Gastrocnemius medialis (tissue), 4 donors: ENCODE data around the gene YIF1A.

Source experiments
- POLR2A ChIP-seq, 2 donors: fragments of 450-650 bp; IDR thresholded peaks; one replicate each; pipeline ENCODE4 v1.6.1; 2017; ENCODE audit warnings: antibody characterized with exemption in 2 of 2, mild to moderate bottlenecking in 2 of 2, moderate library complexity in 2 of 2
- TF ChIP-seq, protein P1 (sequence below), 5 experiments: fragments of 450-650 bp in 3 of 5; fragments of 200-600 bp in 2 of 5; sonication (generic) in 2 of 5; IDR thresholded peaks in 4 of 5; conservative IDR thresholded peaks in 1 of 5; 1 replicate in 4 of 5; 2 replicates in 1 of 5; pipeline ENCODE4 v1.5.1; 2016 to 2019; ENCODE audit warnings: antibody characterized with exemption in 5 of 5, mild to moderate bottlenecking in 3 of 5, moderate library complexity in 3 of 5

DNA sequence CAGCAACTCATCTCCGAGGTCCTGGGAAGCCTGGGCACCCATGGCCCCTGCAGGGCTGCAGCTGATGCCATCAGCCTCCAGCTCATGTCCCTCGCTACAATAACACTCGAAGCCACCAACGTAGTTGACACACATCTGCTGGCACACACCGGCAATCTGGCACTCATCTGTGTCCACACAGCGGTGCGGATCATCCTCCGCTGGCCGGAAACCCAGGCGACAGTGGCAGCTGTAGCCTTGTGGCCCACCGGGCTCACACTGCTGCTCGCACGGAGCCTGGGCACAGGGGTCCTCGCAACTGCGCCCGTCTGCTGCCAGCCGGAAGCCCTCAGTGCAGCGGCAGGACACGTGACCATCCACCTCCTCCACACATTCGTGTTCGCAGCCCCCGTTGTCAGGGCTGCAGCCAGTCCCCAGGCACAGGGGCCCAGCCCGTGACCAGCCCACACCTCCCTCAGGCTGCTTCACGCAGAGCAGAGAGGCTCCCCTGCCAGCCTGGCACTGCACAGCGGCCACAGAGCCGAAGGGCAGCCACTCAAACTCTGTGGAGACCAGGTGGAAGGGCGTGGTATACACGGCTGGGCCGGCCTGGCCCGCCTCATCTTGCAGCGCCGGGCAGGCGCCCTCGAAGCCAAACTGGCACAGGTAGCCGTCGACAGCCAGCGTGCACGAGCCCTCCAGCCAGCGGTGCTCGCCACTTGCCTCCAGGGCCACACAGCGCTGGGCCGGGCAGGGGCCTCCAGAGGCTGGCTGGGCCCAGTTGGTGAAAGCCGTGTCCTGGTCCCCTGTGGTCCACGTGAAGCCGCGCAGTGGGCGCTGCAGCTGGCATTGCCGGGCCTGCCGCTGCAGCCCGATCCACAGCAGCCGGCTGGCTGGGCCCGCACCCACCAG is 27.2 kb upstream of the YIF1A start:
- TF ChIP-seq POLR2A (IDR thresholded peaks at IDR 0.05): no peak
- TF ChIP-seq, protein P1, sequence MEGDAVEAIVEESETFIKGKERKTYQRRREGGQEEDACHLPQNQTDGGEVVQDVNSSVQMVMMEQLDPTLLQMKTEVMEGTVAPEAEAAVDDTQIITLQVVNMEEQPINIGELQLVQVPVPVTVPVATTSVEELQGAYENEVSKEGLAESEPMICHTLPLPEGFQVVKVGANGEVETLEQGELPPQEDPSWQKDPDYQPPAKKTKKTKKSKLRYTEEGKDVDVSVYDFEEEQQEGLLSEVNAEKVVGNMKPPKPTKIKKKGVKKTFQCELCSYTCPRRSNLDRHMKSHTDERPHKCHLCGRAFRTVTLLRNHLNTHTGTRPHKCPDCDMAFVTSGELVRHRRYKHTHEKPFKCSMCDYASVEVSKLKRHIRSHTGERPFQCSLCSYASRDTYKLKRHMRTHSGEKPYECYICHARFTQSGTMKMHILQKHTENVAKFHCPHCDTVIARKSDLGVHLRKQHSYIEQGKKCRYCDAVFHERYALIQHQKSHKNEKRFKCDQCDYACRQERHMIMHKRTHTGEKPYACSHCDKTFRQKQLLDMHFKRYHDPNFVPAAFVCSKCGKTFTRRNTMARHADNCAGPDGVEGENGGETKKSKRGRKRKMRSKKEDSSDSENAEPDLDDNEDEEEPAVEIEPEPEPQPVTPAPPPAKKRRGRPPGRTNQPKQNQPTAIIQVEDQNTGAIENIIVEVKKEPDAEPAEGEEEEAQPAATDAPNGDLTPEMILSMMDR (IDR thresholded peaks at IDR 0.05 in 4 of 5, conservative IDR thresholded peaks at IDR 0.05 in 1 of 5): no peak
